ENCODE measurements around the gene NAALADL2. TPM values are rescaled to one million over a fixed set of nuclear protein-coding genes. Genes with fewer than 3 reads are reported as not detected.

Gene NAALADL2
- polyA plus RNA-seq, 1 donor from 2014 or later, result 1.6 TPM

GRCh38 chr3:175391601-175392000 lies 532.5 kb downstream of the NAALADL2 start:
- H3K36me3 ChIP-seq (ENCODE audit: insufficient read depth, low read length), result no peaks in the 10 kb centered on the region
- H3K27ac ChIP-seq (ENCODE audit: low read length), result no peak overlapping the region
- no peak for TF ChIP-seq CTCF (IDR thresholded peaks at IDR 0.05; ENCODE audit: poor library complexity, severe bottlenecking)
- TF ChIP-seq REST (IDR thresholded peaks at IDR 0.05; ENCODE audit: borderline replicate concordance), result no peak
- TF ChIP-seq RAD21 (conservative IDR thresholded peaks at IDR 0.05), result no peak
- no peak for TF ChIP-seq TAF1 (IDR thresholded peaks at IDR 0.05; ENCODE audit: low read depth)
- no peak for TF ChIP-seq SMC3 (conservative IDR thresholded peaks at IDR 0.05; ENCODE audit: poor library complexity)
- TF ChIP-seq EP300 (conservative IDR thresholded peaks at IDR 0.05; ENCODE audit: poor library complexity, severe bottlenecking), result no peak
- TF ChIP-seq MXI1 (conservative IDR thresholded peaks at IDR 0.05; ENCODE audit: poor library complexity, severe bottlenecking), result no peak
- no peaks in the 10 kb centered on the region for H4K20me1 ChIP-seq (ENCODE audit: insufficient read depth)
- no peak overlapping the region for H3K9ac ChIP-seq (ENCODE audit: low read length)
- no peaks in the 10 kb centered on the region for H3K27me3 ChIP-seq (ENCODE audit: insufficient read depth, low read depth, low read length)
- H3K4me3 ChIP-seq (ENCODE audit: low read length), result no peak overlapping the region
- no peak overlapping the region for H2AFZ ChIP-seq (ENCODE audit: low read depth, low read length)
- no peaks in the 10 kb centered on the region for H3K79me2 ChIP-seq (replicated peaks; ENCODE audit: insufficient read depth, low read length)
- H3K4me2 ChIP-seq (ENCODE audit: low read length), result no peak overlapping the region
- H3K9me2 ChIP-seq (ENCODE audit: insufficient read depth, low read length), result no peaks in the 10 kb centered on the region
- no peaks in the 10 kb centered on the region for H3F3A ChIP-seq (ENCODE audit: insufficient read depth, low read length, poor library complexity, severe bottlenecking)
- H3K9me3 ChIP-seq (ENCODE audit: low read length), result no peaks in the 10 kb centered on the region

GRCh38 chr3:175392653-175393052 lies 533.5 kb downstream of the NAALADL2 start:
- Histone ChIP-seq H3K79me2 (replicated peaks; ENCODE audit: insufficient read depth, low read length) (no peaks in the 10 kb centered on the region), H3K9me3 (ENCODE audit: low read length) (no peaks in the 10 kb centered on the region), H3K4me2 (ENCODE audit: low read length) (no peak overlapping the region), H3K9ac (ENCODE audit: low read length) (no peak overlapping the region), H4K20me1 (ENCODE audit: insufficient read depth) (no peaks in the 10 kb centered on the region), H3K4me3 (ENCODE audit: low read length) (no peak overlapping the region), H3F3A (ENCODE audit: insufficient read depth, low read length, poor library complexity, severe bottlenecking) (no peaks in the 10 kb centered on the region), H2AFZ (ENCODE audit: low read depth, low read length) (no peak overlapping the region), H3K9me2 (ENCODE audit: insufficient read depth, low read length) (no peaks in the 10 kb centered on the region), H3K36me3 (ENCODE audit: insufficient read depth, low read length) (no peaks in the 10 kb centered on the region), H3K27ac (ENCODE audit: low read length) (no peak overlapping the region), H3K27me3 (ENCODE audit: insufficient read depth, low read depth, low read length) (no peaks in the 10 kb centered on the region)
- TF ChIP-seq TAF1 (IDR thresholded peaks at IDR 0.05; ENCODE audit: low read depth), result no peak
- no peak for TF ChIP-seq RAD21 (conservative IDR thresholded peaks at IDR 0.05)
- no peak for TF ChIP-seq MXI1 (conservative IDR thresholded peaks at IDR 0.05; ENCODE audit: poor library complexity, severe bottlenecking)
- no peak for TF ChIP-seq SMC3 (conservative IDR thresholded peaks at IDR 0.05; ENCODE audit: poor library complexity)
- TF ChIP-seq EP300 (conservative IDR thresholded peaks at IDR 0.05; ENCODE audit: poor library complexity, severe bottlenecking), result no peak
- TF ChIP-seq POLR2AphosphoS5 (IDR thresholded peaks at IDR 0.05), result no peak

GRCh38 chr3:175397372-175397771 lies 538.2 kb downstream of the NAALADL2 start:
- Histone ChIP-seq H3K36me3 (ENCODE audit: insufficient read depth, low read length) (no peaks in the 10 kb centered on the region), H3K79me2 (replicated peaks; ENCODE audit: insufficient read depth, low read length) (no peaks in the 10 kb centered on the region), H3K4me3 (ENCODE audit: low read length) (no peak overlapping the region), H3K9me2 (ENCODE audit: insufficient read depth, low read length) (no peaks in the 10 kb centered on the region), H3K27ac (ENCODE audit: low read length) (no peak overlapping the region), H3K4me2 (ENCODE audit: low read length) (no peak overlapping the region), H3K27me3 (ENCODE audit: insufficient read depth, low read depth, low read length) (no peaks in the 10 kb centered on the region), H3K9me3 (ENCODE audit: low read length) (no peaks in the 10 kb centered on the region), H2AFZ (ENCODE audit: low read depth, low read length) (no peak overlapping the region), H3F3A (ENCODE audit: insufficient read depth, low read length, poor library complexity, severe bottlenecking) (no peaks in the 10 kb centered on the region), H4K20me1 (ENCODE audit: insufficient read depth) (no peaks in the 10 kb centered on the region), H3K9ac (ENCODE audit: low read length) (no peak overlapping the region)
- TF ChIP-seq POLR2AphosphoS5 (IDR thresholded peaks at IDR 0.05) (no peak), MXI1 (conservative IDR thresholded peaks at IDR 0.05; ENCODE audit: poor library complexity, severe bottlenecking) (no peak), CTCF (IDR thresholded peaks at IDR 0.05; ENCODE audit: poor library complexity, severe bottlenecking) (no peak), TAF1 (IDR thresholded peaks at IDR 0.05; ENCODE audit: low read depth) (no peak), EZH2 (IDR thresholded peaks at IDR 0.05; ENCODE audit: borderline replicate concordance, insufficient read depth, low read length, poor library complexity, severe bottlenecking) (no peak), REST (IDR thresholded peaks at IDR 0.05; ENCODE audit: borderline replicate concordance) (no peak), SMC3 (conservative IDR thresholded peaks at IDR 0.05; ENCODE audit: poor library complexity) (no peak), EP300 (conservative IDR thresholded peaks at IDR 0.05; ENCODE audit: poor library complexity, severe bottlenecking) (no peak), RAD21 (conservative IDR thresholded peaks at IDR 0.05) (no peak)
